Gastrocnemius medialis (tissue), 4 donors: ENCODE data around the gene ASS1. TPM values are rescaled to one million over a fixed set of nuclear protein-coding genes. Genes with fewer than 3 reads are reported as not detected.

ENCODE experiments used
- ATAC-seq, 2 donors: fragments of 150-250 bp; one replicate each; pipeline ENCODE4 v1.9.1; 2016
- DNase-seq, 2 donors: peaks; one replicate each; pipeline ENCODE4 v3.0.0-alpha.2; 2019
- H3K27ac ChIP-seq, 4 donors: fragments of 200-600 bp; sonication (generic); 1 replicate in 1 of 4; 2 replicates in 3 of 4; pipeline ENCODE4 v1.5.1; 2016 to 2018; ENCODE audit warnings: mild to moderate bottlenecking in 2 of 4, moderate library complexity in 1 of 4
- H3K27me3 ChIP-seq, 3 donors: fragments of 200-600 bp; sonication (generic) in 2 of 3; 1 replicate in 1 of 3; 2 replicates in 2 of 3; pipeline versions ENCODE4 v1.5.1 to v1.6.0; 2016 to 2019; ENCODE audit warnings: mild to moderate bottlenecking in 1 of 3, moderate library complexity in 1 of 3
- H3K36me3 ChIP-seq, 2 donors: fragments of 200-600 bp; sonication (generic) in 1 of 2; one replicate each; pipeline ENCODE4 v1.5.1; 2017 to 2018
- H3K4me1 ChIP-seq, 2 donors: fragments of 200-600 bp; sonication (generic) in 1 of 2; one replicate each; pipeline ENCODE4 v1.5.1; 2016 to 2017; ENCODE audit warnings: mild to moderate bottlenecking in 2 of 2
- H3K4me3 ChIP-seq, 4 donors: fragments of 200-600 bp; sonication (generic) in 3 of 4; 1 replicate in 1 of 4; 2 replicates in 3 of 4; pipeline ENCODE4 v1.5.1; 2016 to 2019; ENCODE audit warnings: mild to moderate bottlenecking in 2 of 4
- H3K9me3 ChIP-seq, 3 donors: fragments of 200-600 bp; sonication (generic) in 2 of 3; 1 replicate in 1 of 3; 2 replicates in 2 of 3; pipeline ENCODE4 v1.5.1; 2016 to 2019
- CTCF ChIP-seq, 5 experiments: fragments of 450-650 bp in 3 of 5; fragments of 200-600 bp in 2 of 5; sonication (generic) in 2 of 5; IDR thresholded peaks in 4 of 5; conservative IDR thresholded peaks in 1 of 5; 1 replicate in 4 of 5; 2 replicates in 1 of 5; pipeline ENCODE4 v1.5.1; 2016 to 2019; ENCODE audit warnings: antibody characterized with exemption in 5 of 5, mild to moderate bottlenecking in 3 of 5, moderate library complexity in 3 of 5
- POLR2A ChIP-seq, 2 donors: fragments of 450-650 bp; IDR thresholded peaks; one replicate each; pipeline ENCODE4 v1.6.1; 2017; ENCODE audit warnings: antibody characterized with exemption in 2 of 2, mild to moderate bottlenecking in 2 of 2, moderate library complexity in 2 of 2
- in situ Hi-C, 4 donors: fragments of 200-750 bp; cut with MboI; loops; one replicate each; pipeline versions ENCODE4 v1.15.0 to v1.8.0; 2017; ENCODE audit warnings: low sequenced_read_pairs in 4 of 4
- intact Hi-C: fragments of 100-400 bp; cut with DNase I; formaldehyde crosslinking; loops from one replicate; pipeline ENCODE4 v1.15.1; 2023; ENCODE audit warnings: low total_unique reads
- total RNA-seq, 4 donors: library from RNA; depleted of rRNA; stranded (reverse); fragments of >200 nt; gene quantifications; one replicate each; pipeline versions ENCODE4 v1.1.0 to v1.2.3, GENCODE V29; 2016

ASS1 gene
- total RNA-seq, 4 donors from 2014 or later, result 44.5 to 83.4 (median 68.5) TPM

GRCh38 chr9:130470269-130470668, 25.5 kb downstream of the ASS1 start:
- in situ Hi-C loops (no loop called here), intact Hi-C loops (no loop called here)
- Histone ChIP-seq H3K27me3 (no peaks in the 10 kb centered on the region), H3K27ac (no peak overlapping the region), H3K9me3 (no peaks in the 10 kb centered on the region), H3K4me3 (no peak overlapping the region), H3K4me1 (no peaks in the 10 kb centered on the region), H3K36me3 (no peaks in the 10 kb centered on the region)
- ATAC-seq, result no peak
- no peak for TF ChIP-seq CTCF (IDR thresholded peaks at IDR 0.05 in 4 of 5, conservative IDR thresholded peaks at IDR 0.05 in 1 of 5)
- no peak for TF ChIP-seq POLR2A (IDR thresholded peaks at IDR 0.05)
- DNase-seq, result no peak

- TF ChIP-seq POLR2A (IDR thresholded peaks at IDR 0.05) (no peak), CTCF (IDR thresholded peaks at IDR 0.05 in 4 of 5, conservative IDR thresholded peaks at IDR 0.05 in 1 of 5) (no peak)
- intact Hi-C loops, result no loop called here
- no peak overlapping the region for H3K27ac ChIP-seq
- no peak for DNase-seq
- no peaks in the 10 kb centered on the region for H3K36me3 ChIP-seq
- H3K27me3 ChIP-seq, result no peaks in the 10 kb centered on the region
- ATAC-seq, result no peak
- no peaks in the 10 kb centered on the region for H3K4me1 ChIP-seq
- H3K4me3 ChIP-seq, result no peak overlapping the region
- in situ Hi-C loops, result no loop called here
- no peaks in the 10 kb centered on the region for H3K9me3 ChIP-seq
Observed at GRCh38 chr9:130470950-130471349, 26.2 kb downstream of the ASS1 start.

- in situ Hi-C loops, result no loop called here
- intact Hi-C loops, result no loop called here
Observed at GRCh38 chr9:130471411-130472183, 26.8 kb downstream of the ASS1 start.

GRCh38 chr9:130472184-130472705, 27.5 kb downstream of the ASS1 start:
- Histone ChIP-seq H3K9me3 (no peaks in the 10 kb centered on the region), H3K36me3 (no peaks in the 10 kb centered on the region), H3K27me3 (no peaks in the 10 kb centered on the region), H3K4me1 (no peaks in the 10 kb centered on the region), H3K4me3 (no peak overlapping the region), H3K27ac (no peak overlapping the region)
- ATAC-seq (no peak), DNase-seq (no peak)
- intact Hi-C loops (no loop called here), in situ Hi-C loops (no loop called here)
- TF ChIP-seq CTCF (IDR thresholded peaks at IDR 0.05 in 4 of 5, conservative IDR thresholded peaks at IDR 0.05 in 1 of 5) (no peak), POLR2A (IDR thresholded peaks at IDR 0.05) (no peak)

More at GRCh38 chr9:130471411-130472183, 26.8 kb downstream of the ASS1 start:
- H3K4me3 ChIP-seq, result no peak overlapping the region
- H3K36me3 ChIP-seq, result no peaks in the 10 kb centered on the region
- no peak for DNase-seq
- H3K27me3 ChIP-seq, result no peaks in the 10 kb centered on the region
- H3K27ac ChIP-seq, result no peak overlapping the region
- TF ChIP-seq CTCF (IDR thresholded peaks at IDR 0.05 in 4 of 5, conservative IDR thresholded peaks at IDR 0.05 in 1 of 5) (no peak), POLR2A (IDR thresholded peaks at IDR 0.05) (no peak)
- no peaks in the 10 kb centered on the region for H3K9me3 ChIP-seq
- no peak for ATAC-seq
- no peaks in the 10 kb centered on the region for H3K4me1 ChIP-seq
